Vagina (tissue), 2 donors: ENCODE measurements around the gene MID1IP1. TPM values are rescaled to one million over a fixed set of nuclear protein-coding genes. Genes with fewer than 3 reads are reported as not detected.

ENCODE experiments used
- DNase-seq, 2 donors: peaks; one replicate each; pipeline ENCODE4 v3.0.0-alpha.2; 2017; ENCODE audit errors: extremely low spot score in 2 of 2
- H3K27ac ChIP-seq: fragments of 200-600 bp; sonication (generic); one replicate; pipeline ENCODE4 v1.5.1; 2019
- H3K27me3 ChIP-seq: fragments of 200-600 bp; sonication (generic); one replicate; pipeline ENCODE4 v1.5.1; 2019
- H3K36me3 ChIP-seq, 2 donors: fragments of 200-600 bp; sonication (generic); one replicate each; pipeline ENCODE4 v1.5.1; 2017 to 2019
- H3K4me1 ChIP-seq: fragments of 200-600 bp; sonication (generic); one replicate; pipeline ENCODE4 v1.5.1; 2019
- H3K4me3 ChIP-seq, 2 donors: fragments of 200-600 bp; sonication (generic); 1 replicate in 1 of 2; 2 replicates in 1 of 2; pipeline ENCODE4 v1.5.1; 2016 to 2019
- H3K9me3 ChIP-seq: fragments of 200-600 bp; sonication (generic); one replicate; pipeline ENCODE4 v1.5.1; 2019
- CTCF ChIP-seq, 3 experiments: fragments of 450-650 bp in 2 of 3; fragments of 200-600 bp in 1 of 3; sonication (generic) in 1 of 3; IDR thresholded peaks; one replicate each; pipeline ENCODE4 v1.5.1; 2017 to 2019; ENCODE audit warnings: antibody characterized with exemption in 3 of 3, mild to moderate bottlenecking in 2 of 3, moderate library complexity in 2 of 3
- POLR2A ChIP-seq, 2 donors: fragments of 450-650 bp; IDR thresholded peaks; one replicate each; pipeline ENCODE4 v1.6.1; 2017; ENCODE audit warnings: antibody characterized with exemption in 2 of 2, mild to moderate bottlenecking in 2 of 2, moderate library complexity in 2 of 2
- POLR2AphosphoS5 ChIP-seq, 2 donors: sonication (generic); formaldehyde crosslinking; IDR thresholded peaks; one replicate each; pipeline ENCODE4 v1.9.0; 2017; ENCODE audit warnings: antibody characterized with exemption in 2 of 2, mild to moderate bottlenecking in 2 of 2, low read depth in 1 of 2; ENCODE audit not compliant: insufficient read depth in 1 of 2
- intact Hi-C: fragments of 100-400 bp; cut with DNase I; formaldehyde crosslinking; loops from one replicate; pipeline ENCODE4 v1.15.1; 2023
- total RNA-seq: library from RNA; depleted of rRNA; stranded (reverse); fragments of >200 nt; gene quantifications from one replicate; pipeline ENCODE4 v1.2.3, GENCODE V29; 2016

MID1IP1 gene
- total RNA-seq, 1 donor from 2014 or later: 48.9 TPM

GRCh38 chrX:38799995-38800580, 1.2 kb upstream of the MID1IP1 start:
- no peak overlapping the region for H3K27ac ChIP-seq
- no peaks in the 10 kb centered on the region for H3K36me3 ChIP-seq
- DNase-seq: no peak
- intact Hi-C loops: loop anchor here (10.0 kb wide), 1 partner anchor 1305 kb away; no protein-coding TSS in a partner anchor
- no peaks in the 10 kb centered on the region for H3K9me3 ChIP-seq
- TF ChIP-seq POLR2AphosphoS5 (IDR thresholded peaks at IDR 0.05; ENCODE audit: insufficient read depth in 1 of 2, low read depth in 1 of 2): no peak
- TF ChIP-seq CTCF (IDR thresholded peaks at IDR 0.05): no peak
- no peak for TF ChIP-seq POLR2A (IDR thresholded peaks at IDR 0.05)
- no peaks in the 10 kb centered on the region for H3K27me3 ChIP-seq
- H3K4me3 ChIP-seq: no peak overlapping the region
- no peaks in the 10 kb centered on the region for H3K4me1 ChIP-seq

- H3K27ac ChIP-seq: peak overlapping the region; percentile 81
- intact Hi-C loops: loop anchor here (10.0 kb wide), 1 partner anchor 1302 kb away; no protein-coding TSS in a partner anchor
- DNase-seq: no peak
- H3K4me3 ChIP-seq: peak overlapping the region; percentile 63 to 64
- no peaks in the 10 kb centered on the region for H3K36me3 ChIP-seq
- no peaks in the 10 kb centered on the region for H3K9me3 ChIP-seq
- H3K4me1 ChIP-seq: no peaks in the 10 kb centered on the region
- TF ChIP-seq POLR2AphosphoS5 (IDR thresholded peaks at IDR 0.05; ENCODE audit: insufficient read depth in 1 of 2, low read depth in 1 of 2) (no peak), CTCF (IDR thresholded peaks at IDR 0.05) (no peak), POLR2A (IDR thresholded peaks at IDR 0.05) (no peak)
- H3K27me3 ChIP-seq: no peaks in the 10 kb centered on the region
Measured at GRCh38 chrX:38803243-38803587, 2.0 kb downstream of the MID1IP1 start.

GRCh38 chrX:38803588-38804431, 2.6 kb downstream of the MID1IP1 start:
- H3K36me3 ChIP-seq: no peaks in the 10 kb centered on the region
- no peaks in the 10 kb centered on the region for H3K4me1 ChIP-seq
- DNase-seq: no peak
- no peak for TF ChIP-seq CTCF (IDR thresholded peaks at IDR 0.05)
- TF ChIP-seq POLR2AphosphoS5 (IDR thresholded peaks at IDR 0.05; ENCODE audit: insufficient read depth in 1 of 2, low read depth in 1 of 2): peak in 1 of 2 donors; percentile 88
- peak in 1 of 2 donors; percentile 43 for TF ChIP-seq POLR2A (IDR thresholded peaks at IDR 0.05)
- H3K27me3 ChIP-seq: no peaks in the 10 kb centered on the region
- H3K9me3 ChIP-seq: no peaks in the 10 kb centered on the region
- H3K27ac ChIP-seq: peak overlapping the region; percentile 81
- intact Hi-C loops: loop anchor here (10.0 kb wide), 1 partner anchor 1301 kb away; no protein-coding TSS in a partner anchor
- H3K4me3 ChIP-seq: peak overlapping the region; percentile 63 to 64

GRCh38 chrX:38804432-38804681, 3.1 kb downstream of the MID1IP1 start:
- H3K27me3 ChIP-seq: no peaks in the 10 kb centered on the region
- no peaks in the 10 kb centered on the region for H3K36me3 ChIP-seq
- no peaks in the 10 kb centered on the region for H3K9me3 ChIP-seq
- TF ChIP-seq POLR2AphosphoS5 (IDR thresholded peaks at IDR 0.05; ENCODE audit: insufficient read depth in 1 of 2, low read depth in 1 of 2): no peak
- DNase-seq: no peak
- peak overlapping the region; percentile 81 for H3K27ac ChIP-seq
- intact Hi-C loops: loop anchor here (10.0 kb wide), 1 partner anchor 1300 kb away; no protein-coding TSS in a partner anchor
- no peaks in the 10 kb centered on the region for H3K4me1 ChIP-seq
- peak overlapping the region; percentile 63 to 64 for H3K4me3 ChIP-seq

- peak overlapping the region; percentile 63 to 64 for H3K4me3 ChIP-seq
- intact Hi-C loops: loop anchor here (10.0 kb wide), 1 partner anchor 1300 kb away; no protein-coding TSS in a partner anchor
Measured at GRCh38 chrX:38804682-38805431, 3.6 kb downstream of the MID1IP1 start.

More at GRCh38 chrX:38804682-38805431, 3.6 kb downstream of the MID1IP1 start:
- Histone ChIP-seq H3K9me3 (no peaks in the 10 kb centered on the region), H3K4me1 (no peaks in the 10 kb centered on the region), H3K27ac (peak overlapping the region; percentile 81), H3K27me3 (no peaks in the 10 kb centered on the region), H3K36me3 (no peaks in the 10 kb centered on the region)
- no peak for DNase-seq
- no peak for TF ChIP-seq CTCF (IDR thresholded peaks at IDR 0.05)
- TF ChIP-seq POLR2A (IDR thresholded peaks at IDR 0.05): no peak
- no peak for TF ChIP-seq POLR2AphosphoS5 (IDR thresholded peaks at IDR 0.05; ENCODE audit: insufficient read depth in 1 of 2, low read depth in 1 of 2)
